8988T (cell line): ENCODE measurements around the gene ZNF675.
"Not testable (repeated sequence)": the region's sequence is repeated elsewhere in the genome, so short reads cannot be mapped to it uniquely, and the experiment has no call there.

Experiments
- DNase-seq: peaks from one replicate; pipeline ENCODE4 v3.0.0; 2011

ZNF675 gene

DNA sequence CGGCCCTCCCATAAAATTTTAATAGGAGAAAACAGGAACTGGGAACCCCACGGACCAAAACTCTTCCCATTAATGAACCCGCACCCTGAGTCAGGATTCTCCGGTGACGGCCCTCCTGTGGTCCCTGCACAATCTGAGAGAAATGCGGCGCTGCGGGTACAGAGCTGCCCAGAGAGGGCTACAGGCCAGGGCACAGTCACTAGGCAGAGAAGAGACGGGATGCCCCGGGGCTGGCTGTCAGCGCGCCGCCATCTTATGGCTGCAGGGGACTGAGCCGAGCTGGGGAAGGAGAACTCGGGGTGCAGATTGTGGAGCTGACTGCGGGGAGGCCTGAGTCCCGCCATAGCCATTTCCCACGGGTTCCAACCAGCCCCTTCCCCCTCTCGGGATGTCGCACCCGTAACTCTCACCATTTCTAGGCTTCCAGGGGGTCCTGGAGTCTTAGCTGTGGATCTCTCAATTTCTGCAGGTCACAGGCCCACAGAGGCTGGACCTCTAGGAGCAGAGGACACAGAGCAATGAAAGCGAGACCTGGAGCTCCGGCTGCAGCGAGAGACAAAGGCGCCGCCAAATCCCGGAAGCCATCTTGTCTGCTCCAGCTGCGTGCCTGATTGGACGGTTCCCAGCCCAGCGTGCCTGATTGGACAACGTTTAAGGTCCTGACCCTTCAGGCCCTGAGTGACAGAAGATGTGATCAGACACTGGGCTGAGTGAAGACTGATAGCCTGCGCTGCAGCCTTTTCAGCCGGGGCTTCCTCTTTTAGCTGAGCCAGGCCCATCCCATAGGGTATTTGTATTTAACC lies at the start of gene ZNF675:
Gene ZNF675, minus strand, starts transcription at position 592 of the 803 bp plus-strand sequence. Its CDS starts 179 bp downstream, at position 413.
- peak; percentile 28 for DNase-seq

DNA sequence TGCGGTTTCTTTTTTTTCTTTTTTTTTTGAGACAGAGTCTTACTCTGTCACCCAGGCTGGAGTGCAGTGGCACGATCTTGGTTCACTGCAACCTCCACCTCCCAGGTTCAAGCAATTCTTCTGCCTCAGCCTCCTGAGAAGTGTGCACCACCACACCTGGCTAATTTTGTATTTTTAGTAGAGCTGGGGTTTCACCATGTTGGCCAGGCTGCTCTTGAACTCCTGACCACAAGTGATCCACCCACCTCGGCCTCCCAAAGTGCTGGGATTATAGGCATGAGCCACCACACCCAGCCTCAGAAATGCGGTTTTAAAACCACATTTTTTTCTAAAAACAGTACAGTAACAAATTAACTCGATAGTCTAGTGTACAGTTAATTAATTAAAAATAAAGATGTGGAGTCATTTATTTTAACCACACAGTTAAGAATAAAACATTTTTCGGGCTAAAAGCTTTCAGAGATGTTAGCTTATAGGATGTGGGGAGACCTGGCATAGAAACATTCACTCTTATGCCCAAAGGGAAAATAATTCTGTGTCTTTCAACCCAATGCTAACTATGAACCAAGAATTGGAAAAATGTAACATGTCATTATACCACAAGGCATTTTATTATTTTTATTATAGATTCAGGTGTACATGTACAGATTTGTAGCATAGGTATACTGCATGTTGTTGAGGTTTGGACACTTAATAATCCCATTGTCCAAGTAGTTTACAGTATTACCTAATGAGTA lies 43.9 kb upstream of the ZNF675 start:
- not testable (repeated sequence) for DNase-seq

DNA sequence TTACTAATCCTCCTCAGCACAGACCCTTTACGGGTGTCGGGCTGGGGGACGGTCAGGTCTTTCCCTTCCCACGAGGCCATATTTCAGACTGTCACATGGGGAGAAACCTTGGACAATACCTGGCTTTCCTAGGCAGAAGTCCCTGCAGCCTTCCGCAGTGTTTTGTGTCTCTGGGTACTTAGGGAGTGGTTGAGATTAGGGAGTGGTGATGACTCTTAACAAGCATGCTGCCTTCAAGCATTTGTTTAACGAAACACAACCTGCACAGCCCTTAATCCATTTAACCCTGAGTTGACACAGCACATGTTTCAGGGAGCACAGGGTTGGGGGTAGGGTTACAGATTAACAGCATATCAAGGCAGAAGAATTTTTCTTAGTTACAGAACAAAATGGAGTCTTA lies 37.1 kb upstream of the ZNF675 start:
- DNase-seq = not testable (repeated sequence)

DNA sequence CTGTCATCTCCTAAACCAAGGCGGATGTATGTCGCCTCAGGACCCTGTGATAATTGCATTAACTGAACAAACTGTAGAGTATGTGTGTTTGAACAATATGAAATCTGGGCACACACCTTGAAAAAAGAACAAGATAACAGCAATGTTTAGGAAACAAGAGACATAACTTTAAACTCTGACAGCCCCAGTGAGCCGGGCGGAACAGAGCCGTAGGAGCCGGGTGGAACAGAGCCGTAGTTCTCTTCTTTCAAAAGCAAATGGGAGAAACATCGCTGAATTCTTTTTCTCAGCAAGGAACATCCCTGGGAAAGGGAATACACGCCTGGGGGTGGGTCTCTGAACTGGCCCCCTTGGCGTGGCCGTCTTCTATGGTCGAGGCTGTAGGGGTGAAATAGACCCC lies 31.8 kb upstream of the ZNF675 start:
- no peak for DNase-seq

DNA sequence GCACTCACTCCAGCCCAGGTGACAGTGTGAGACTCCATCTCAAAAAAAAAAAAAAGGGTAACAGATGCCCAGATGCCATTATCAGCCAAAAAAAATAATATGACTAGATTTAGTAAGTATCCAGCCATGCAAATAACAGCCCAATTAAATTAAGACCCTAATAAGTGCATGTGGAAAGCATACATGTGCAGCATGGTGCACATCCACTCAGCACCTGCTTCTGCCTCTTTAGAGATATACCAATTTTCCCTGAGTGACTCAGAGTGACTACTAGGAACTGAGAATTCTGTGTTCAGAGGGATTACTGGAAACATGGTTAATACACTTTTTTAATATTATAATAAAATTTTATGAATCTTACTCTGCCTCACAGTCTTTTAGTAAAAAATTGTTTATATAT lies 29.8 kb upstream of the ZNF675 start:
- DNase-seq = no peak

DNA sequence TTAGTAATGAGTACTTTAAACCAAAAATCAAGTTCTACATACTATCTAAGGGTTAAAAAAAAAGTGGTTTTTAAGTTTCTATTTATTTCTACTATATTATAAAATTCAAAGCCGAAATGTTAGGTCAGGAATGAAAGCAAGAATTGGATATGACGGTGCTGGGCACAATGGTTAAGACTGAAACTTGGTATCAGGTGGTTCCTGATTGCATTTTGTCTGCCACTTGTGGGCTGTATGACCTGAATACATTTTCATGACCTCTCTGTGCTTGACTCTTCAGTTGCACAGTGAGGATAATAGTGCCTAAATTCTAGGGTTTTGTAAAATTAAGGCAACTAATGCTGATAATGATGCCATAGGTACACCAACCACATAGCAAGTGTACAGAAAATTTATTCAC lies 22.3 kb upstream of the ZNF675 start:
- DNase-seq = no peak

DNA sequence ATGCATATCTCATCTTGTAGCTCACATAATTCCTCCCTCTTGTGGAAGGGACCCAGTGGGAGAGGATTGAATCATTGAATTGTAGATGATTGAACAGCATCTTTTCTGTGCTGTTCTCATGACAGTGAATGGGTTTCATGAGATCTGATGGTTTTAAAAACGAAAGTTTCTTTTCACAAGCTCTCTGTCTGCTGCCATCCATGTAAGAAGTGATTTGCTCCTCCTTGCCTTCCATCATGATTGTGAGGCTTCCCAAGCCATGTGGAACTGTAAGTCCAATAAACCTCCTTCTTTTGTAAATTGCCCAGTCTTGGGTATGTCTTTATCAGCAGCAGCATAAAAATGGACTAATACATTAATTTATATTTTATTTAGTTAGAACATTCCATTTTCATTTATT lies 19.6 kb upstream of the ZNF675 start:
- DNase-seq = no peak

DNA sequence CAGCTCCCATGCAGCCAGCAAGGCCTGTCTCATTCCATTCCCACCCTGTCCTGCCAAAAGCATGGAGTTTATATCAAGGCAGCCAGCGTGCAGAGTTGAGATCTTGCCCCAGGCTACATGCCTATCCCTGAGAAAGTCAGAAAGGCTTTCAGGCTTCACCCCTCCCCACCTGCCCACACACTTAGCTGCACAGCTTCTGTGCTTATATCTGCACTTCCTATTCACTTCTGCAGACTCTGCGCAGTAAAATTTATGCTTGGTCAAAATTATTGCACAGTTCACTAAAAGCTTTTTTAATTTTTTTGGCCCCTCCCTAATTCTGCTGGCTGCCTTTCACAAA lies 12.5 kb upstream of the ZNF675 start:
- DNase-seq = no peak

DNA sequence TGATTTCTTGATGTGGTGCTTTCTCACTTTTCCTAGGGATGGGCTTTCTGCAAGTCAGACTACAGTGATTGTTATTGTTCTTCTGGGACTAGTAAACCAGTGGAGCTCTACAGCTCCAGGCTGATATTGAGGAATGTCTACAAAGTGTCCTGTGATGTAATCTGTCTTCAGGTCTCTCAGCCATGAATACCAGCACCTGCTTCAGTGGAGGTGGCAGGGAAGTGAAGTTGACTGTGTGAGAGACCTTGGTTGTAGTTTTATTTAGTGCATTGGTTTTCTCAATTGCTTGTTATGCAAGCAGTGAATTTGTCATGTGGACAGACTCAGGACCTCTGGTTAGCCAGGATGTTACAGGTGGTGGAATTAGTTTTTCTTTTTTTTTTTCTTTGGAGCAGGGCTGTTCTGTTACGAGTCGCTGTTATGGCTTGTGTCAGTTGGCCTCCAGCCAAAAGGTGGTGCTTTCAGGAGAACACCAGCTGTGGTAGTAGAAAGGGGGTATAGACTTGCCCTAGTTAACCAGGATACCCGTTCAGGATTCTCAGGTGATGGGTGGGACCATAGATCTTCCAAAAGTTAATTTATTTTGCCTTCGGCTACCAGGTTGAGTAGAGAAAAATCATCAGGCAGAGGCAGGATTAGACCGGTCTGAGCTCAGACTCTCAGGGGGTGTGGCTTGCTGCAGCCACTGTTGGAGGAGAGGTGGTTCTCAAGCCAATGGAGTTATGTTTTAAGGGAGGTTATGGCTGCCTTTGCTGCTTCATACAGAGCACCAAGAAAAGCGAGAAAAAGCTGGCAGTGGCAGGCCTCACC lies 11.9 kb upstream of the ZNF675 start:
- no peak for DNase-seq

DNA sequence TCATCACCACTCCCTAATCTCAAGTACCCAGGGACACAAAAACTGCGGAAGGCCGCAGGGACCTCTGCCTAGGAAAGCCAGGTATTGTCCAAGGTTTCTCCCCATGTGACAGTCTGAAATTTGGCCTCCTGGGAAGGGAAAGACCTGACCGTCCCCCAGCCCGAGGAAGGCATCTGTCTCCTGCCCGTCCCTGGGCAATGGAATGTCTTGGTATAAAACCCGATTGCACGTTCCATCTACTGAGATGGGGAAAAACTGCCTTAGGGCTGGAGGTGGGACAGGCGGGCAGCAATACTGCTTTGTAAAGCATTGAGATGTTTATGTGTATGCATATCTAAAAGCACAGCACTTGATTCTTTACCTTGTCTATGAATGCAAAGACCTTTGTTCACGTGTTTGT lies 5.9 kb upstream of the ZNF675 start:
- DNase-seq = not testable (repeated sequence)

DNA sequence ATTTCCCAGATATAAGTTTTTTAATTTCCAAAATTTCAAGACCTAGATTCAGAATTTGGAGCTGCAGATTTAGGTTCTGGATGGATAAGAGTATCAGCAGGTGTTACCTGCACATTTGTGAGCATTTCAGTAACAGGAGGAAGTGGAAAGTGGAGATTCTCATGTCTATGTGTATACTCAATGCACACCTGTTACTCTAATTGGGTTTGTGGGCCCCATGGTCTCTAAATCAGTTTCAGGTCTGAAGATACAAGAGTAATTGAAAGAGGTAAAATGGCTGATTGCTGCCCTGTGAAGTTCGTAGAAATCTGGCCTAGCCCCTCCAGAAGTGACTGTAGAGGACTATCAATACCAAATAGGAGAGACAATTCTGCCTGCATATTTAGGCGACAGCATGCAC lies 13.9 kb downstream of the ZNF675 start:
- no peak for DNase-seq

DNA sequence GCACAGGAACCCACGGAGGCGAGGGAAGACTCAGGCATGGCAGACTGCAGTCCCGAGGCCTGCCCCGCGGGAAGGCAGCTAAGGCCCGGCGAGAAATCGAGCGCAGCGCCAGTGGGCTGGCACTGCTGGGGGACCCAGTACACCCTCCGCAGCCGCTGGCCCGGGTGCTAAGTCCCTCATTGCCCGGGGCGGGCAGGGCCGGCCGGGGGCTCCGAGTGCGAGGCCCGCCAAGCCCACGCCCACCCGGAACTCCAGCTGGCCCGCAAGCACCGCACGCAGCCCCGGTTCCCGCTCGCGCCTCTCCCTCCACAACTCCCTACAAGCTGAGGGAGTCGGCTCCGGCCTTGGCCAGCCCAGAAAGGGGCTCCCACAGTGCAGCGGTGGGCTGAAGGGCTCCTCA lies 18.4 kb downstream of the ZNF675 start:
- DNase-seq = not testable (repeated sequence)

DNA sequence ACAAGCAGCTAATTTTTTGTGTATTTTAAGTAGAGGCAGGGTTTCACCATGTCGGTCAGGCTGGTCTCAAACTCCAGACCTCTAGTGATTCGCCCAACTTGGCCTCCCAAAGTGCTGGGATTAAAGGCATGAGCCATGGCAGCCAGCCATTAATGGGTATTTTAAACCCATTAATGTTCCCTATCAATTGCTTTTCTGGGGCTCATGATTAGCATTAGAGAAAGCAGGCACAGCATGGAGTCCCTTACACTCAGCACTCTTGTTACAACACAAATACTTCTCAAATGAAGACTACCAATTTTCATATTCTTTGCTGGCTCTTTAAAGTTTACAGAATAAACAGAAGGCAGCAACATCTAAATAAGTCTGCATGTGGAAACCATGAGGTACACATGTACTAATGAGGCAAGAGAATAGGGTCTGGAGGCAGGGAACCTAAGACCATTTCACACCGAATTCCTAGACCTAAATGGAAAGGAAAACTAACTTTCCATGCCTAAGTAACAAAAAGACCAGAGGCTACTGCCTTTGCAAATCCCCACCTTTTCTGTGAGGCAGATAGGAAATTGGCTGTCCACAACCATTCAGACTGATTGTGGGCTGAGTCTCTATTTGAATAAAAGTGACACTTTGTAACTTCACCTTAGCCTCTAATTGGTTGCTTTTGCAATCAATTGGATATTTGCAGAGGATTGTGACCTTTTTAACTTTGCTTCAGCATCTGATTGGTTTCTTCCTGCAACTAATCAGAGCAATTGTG lies 21.2 kb downstream of the ZNF675 start:
- DNase-seq = no peak

DNA sequence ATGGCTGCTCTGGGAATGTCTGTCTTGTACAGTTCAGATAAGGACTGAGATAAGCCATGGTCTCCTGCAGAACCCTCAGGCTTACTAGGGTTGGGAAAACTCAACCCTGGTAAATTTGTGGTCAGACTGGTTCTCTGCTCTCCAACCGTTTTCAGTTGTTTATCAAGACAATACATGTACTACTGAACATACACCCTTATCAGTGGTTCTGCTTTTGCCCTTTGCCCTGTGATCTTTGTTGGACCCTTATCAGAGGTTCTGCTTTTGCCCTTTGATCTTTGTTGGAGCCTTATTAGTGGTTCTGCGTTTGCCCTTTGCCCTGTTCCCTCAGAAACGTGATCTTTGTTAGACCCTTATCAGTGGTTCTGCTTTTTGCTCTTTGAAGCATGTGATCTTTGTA lies 37.2 kb downstream of the ZNF675 start:
- not testable (repeated sequence) for DNase-seq
